Mesothelial cell of epicardium (in vitro differentiated cells): Measurements from ENCODE around the gene GNAO1. TPM values are rescaled to one million over a fixed set of nuclear protein-coding genes. Genes with fewer than 3 reads are reported as not detected.

Source experiments
- DNase-seq, 2 experiments: peaks; one replicate each; pipeline ENCODE4 v3.0.0; 2021; ENCODE audit warnings: low spot score in 2 of 2; ENCODE audit not compliant: unreplicated experiment in 2 of 2
- H3K27ac Mint-ChIP-seq: 2 replicates; pipeline ENCODE4 v1.8.0; 2021; ENCODE audit warnings: mixed read lengths
- H3K27me3 Mint-ChIP-seq: 2 replicates; pipeline ENCODE4 v1.8.0; 2021; ENCODE audit warnings: low read depth, mixed read lengths
- H3K36me3 Mint-ChIP-seq: 2 replicates; pipeline ENCODE4 v1.8.0; 2021; ENCODE audit warnings: mixed read lengths
- H3K4me1 Mint-ChIP-seq: 2 replicates; pipeline ENCODE4 v1.8.0; 2021; ENCODE audit warnings: mixed read lengths
- H3K4me3 Mint-ChIP-seq: 2 replicates; pipeline ENCODE4 v1.8.0; 2021; ENCODE audit warnings: mild to moderate bottlenecking, moderate library complexity, mixed read lengths
- H3K9me3 Mint-ChIP-seq: 2 replicates; pipeline ENCODE4 v1.8.0; 2021; ENCODE audit warnings: mixed read lengths
- CTCF ChIP-seq: fragments of 200-600 bp; sonication (generic); IDR thresholded peaks from one replicate; pipeline ENCODE4 v1.5.0; 2021; ENCODE audit warnings: antibody characterized with exemption; ENCODE audit not compliant: unreplicated experiment
- total RNA-seq: library from RNA; stranded (reverse); gene quantifications from 3 replicates; pipeline ENCODE4 v1.2.1, GENCODE V29; 2021

Gene GNAO1
- total RNA-seq, 1 donor from 2014 or later: 3.3 TPM

GRCh38 chr16:56198755-56199114, 7.4 kb downstream of the GNAO1 start:
- peaks cover 4% of the 10 kb centered on the region for H3K4me1 Mint-ChIP-seq
- H3K4me3 Mint-ChIP-seq: no peak overlapping the region
- H3K27me3 Mint-ChIP-seq: peaks cover 39% of the 10 kb centered on the region
- H3K36me3 Mint-ChIP-seq: no peaks in the 10 kb centered on the region
- no peak overlapping the region for H3K27ac Mint-ChIP-seq
- no peaks in the 10 kb centered on the region for H3K9me3 Mint-ChIP-seq
- no peak for TF ChIP-seq CTCF
- DNase-seq: no peak

GRCh38 chr16:56199164-56199563, 7.9 kb downstream of the GNAO1 start:
- Mint-ChIP-seq H3K36me3 (no peaks in the 10 kb centered on the region), H3K27ac (no peak overlapping the region), H3K4me3 (no peak overlapping the region), H3K27me3 (peaks cover 35% of the 10 kb centered on the region), H3K4me1 (peaks cover 2% of the 10 kb centered on the region), H3K9me3 (no peaks in the 10 kb centered on the region)
- no peak for DNase-seq
- no peak for TF ChIP-seq CTCF

- Mint-ChIP-seq H3K4me1 (no peaks in the 10 kb centered on the region), H3K27me3 (peaks cover 28% of the 10 kb centered on the region), H3K36me3 (no peaks in the 10 kb centered on the region), H3K4me3 (no peak overlapping the region), H3K27ac (no peak overlapping the region), H3K9me3 (no peaks in the 10 kb centered on the region)
- no peak for DNase-seq
- TF ChIP-seq CTCF: no peak
Observed at GRCh38 chr16:56201030-56201429, 9.7 kb downstream of the GNAO1 start.

GRCh38 chr16:56202036-56202435, 10.7 kb downstream of the GNAO1 start:
- no peak for TF ChIP-seq CTCF
- no peak overlapping the region for H3K27ac Mint-ChIP-seq
- no peaks in the 10 kb centered on the region for H3K4me1 Mint-ChIP-seq
- H3K27me3 Mint-ChIP-seq: peaks cover 21% of the 10 kb centered on the region
- no peak overlapping the region for H3K4me3 Mint-ChIP-seq
- no peaks in the 10 kb centered on the region for H3K36me3 Mint-ChIP-seq
- DNase-seq: no peak
- H3K9me3 Mint-ChIP-seq: no peaks in the 10 kb centered on the region

- Mint-ChIP-seq H3K27ac (no peak overlapping the region), H3K4me3 (no peak overlapping the region), H3K36me3 (no peaks in the 10 kb centered on the region), H3K4me1 (no peaks in the 10 kb centered on the region), H3K27me3 (peaks cover 13% of the 10 kb centered on the region), H3K9me3 (no peaks in the 10 kb centered on the region)
- no peak for DNase-seq
- TF ChIP-seq CTCF: no peak
Observed at GRCh38 chr16:56203052-56203451, 11.8 kb downstream of the GNAO1 start.

- H3K36me3 Mint-ChIP-seq: no peaks in the 10 kb centered on the region
- peaks cover 3% of the 10 kb centered on the region for H3K9me3 Mint-ChIP-seq
- TF ChIP-seq CTCF: no peak
- H3K4me1 Mint-ChIP-seq: no peaks in the 10 kb centered on the region
- no peak for DNase-seq
- peaks cover 6% of the 10 kb centered on the region for H3K27me3 Mint-ChIP-seq
- H3K4me3 Mint-ChIP-seq: no peak overlapping the region
- H3K27ac Mint-ChIP-seq: no peak overlapping the region
Observed at GRCh38 chr16:56204816-56205215, 13.5 kb downstream of the GNAO1 start.
